ENCODE results near the gene ABCC3.

DNA sequence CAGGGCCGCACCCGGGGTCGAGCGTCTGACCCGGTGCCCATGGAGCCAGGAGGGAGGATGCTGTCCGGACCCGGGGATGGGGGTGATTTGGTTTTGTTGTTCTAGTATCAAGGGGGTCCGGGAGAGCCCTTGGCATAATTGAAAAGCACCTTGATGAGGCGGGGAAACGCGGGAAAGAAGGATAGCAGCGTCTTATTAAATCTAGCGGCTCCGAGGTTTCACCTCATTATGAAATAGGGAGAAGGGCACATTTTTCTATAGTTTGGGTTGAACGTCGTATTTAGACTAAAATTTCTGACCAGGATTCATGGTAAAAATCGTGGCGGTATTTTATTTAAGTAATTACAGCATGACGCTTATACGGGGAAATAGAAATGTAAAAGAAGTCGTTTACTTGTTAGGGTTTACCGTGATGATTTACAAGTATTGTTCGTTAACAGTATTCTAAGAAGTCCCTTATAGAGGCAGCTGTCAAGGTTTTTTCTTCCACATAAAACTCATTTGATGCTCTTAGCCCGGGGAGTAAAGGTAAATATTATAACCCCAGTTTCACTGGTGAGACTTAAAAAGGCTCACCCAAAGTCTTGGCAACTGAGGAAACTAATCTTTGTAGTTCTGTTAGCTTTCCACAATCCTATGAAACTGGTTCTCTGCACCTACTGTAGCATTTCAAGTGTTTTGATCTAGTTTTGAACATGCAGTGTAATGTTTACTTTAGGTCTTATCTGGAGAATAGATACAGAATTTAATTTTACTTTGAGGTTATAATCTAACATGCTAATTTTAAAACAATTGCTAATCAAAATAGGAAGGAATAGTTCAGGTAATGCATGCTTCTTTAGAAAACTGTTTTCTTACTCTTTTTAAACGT, 85.5 kb downstream of the ABCC3 start:
- TF ChIP-seq CTCF (IDR thresholded peaks at IDR 0.05; ENCODE audit: insufficient read depth, low read length): no peak
- no peak for TF ChIP-seq POLR2AphosphoS5 (IDR thresholded peaks at IDR 0.05; ENCODE audit: low read depth)

Data from HL-60 (cell line).